Ectodermal cell (in vitro differentiated cells): ENCODE data around the gene FA2H.

Source experiments
- H3K27ac ChIP-seq: 2 replicates; pipeline ENCODE4 v1.7.0; 2013; ENCODE audit warnings: mild to moderate bottlenecking, low read depth, low read length; ENCODE audit not compliant: insufficient read depth, poor library complexity, severe bottlenecking
- H3K27me3 ChIP-seq: 2 replicates; pipeline ENCODE4 v1.7.0; 2013; ENCODE audit warnings: mild to moderate bottlenecking, low read length; ENCODE audit not compliant: insufficient read depth, control insufficient read depth, poor library complexity, severe bottlenecking
- H3K36me3 ChIP-seq: one replicate; pipeline ENCODE4 v1.7.0; 2013; ENCODE audit warnings: low read length; ENCODE audit not compliant: control insufficient read depth, insufficient read depth
- H3K4me1 ChIP-seq: one replicate; pipeline ENCODE4 v1.7.0; 2013; ENCODE audit warnings: low read length; ENCODE audit not compliant: control insufficient read depth, insufficient read depth
- H3K4me3 ChIP-seq: 2 replicates; pipeline ENCODE4 v1.7.0; 2013; ENCODE audit warnings: low read depth, low read length, control low read depth; ENCODE audit not compliant: insufficient read depth
- H3K9me3 ChIP-seq: 2 replicates; pipeline ENCODE4 v1.7.0; 2013; ENCODE audit warnings: mild to moderate bottlenecking, low read length, moderate library complexity; ENCODE audit not compliant: control insufficient read depth
- WGBS, 2 experiments: methylation state at CpG; one replicate each; pipeline ENCODE4 v1.1.7; 2013; ENCODE audit warnings: missing lambda C conversion rate in 2 of 2; 5-methylcytosine and 5-hydroxymethylcytosine counted together

Gene FA2H

GRCh38 chr16:74745109-74745615 is 29.5 kb downstream of the FA2H start:
- no peak overlapping the region for H3K27ac ChIP-seq
- 91 to 93% methylated on average over 10 of the region's 10 CpGs for WGBS, 2 experiments
- no peak overlapping the region for H3K4me3 ChIP-seq
- H3K4me1 ChIP-seq: peaks cover 29% of the 10 kb centered on the region
- H3K36me3 ChIP-seq: no peaks in the 10 kb centered on the region
- no peaks in the 10 kb centered on the region for H3K9me3 ChIP-seq
- H3K27me3 ChIP-seq: no peaks in the 10 kb centered on the region

GRCh38 chr16:74744566-74744965 is 30.1 kb downstream of the FA2H start:
- Histone ChIP-seq H3K4me1 (peaks cover 27% of the 10 kb centered on the region), H3K27ac (no peak overlapping the region), H3K9me3 (no peaks in the 10 kb centered on the region), H3K4me3 (no peak overlapping the region), H3K27me3 (no peaks in the 10 kb centered on the region), H3K36me3 (no peaks in the 10 kb centered on the region)
- WGBS, 2 experiments: 94 to 98% methylated on average over 4 of the region's 4 CpGs

- H3K4me3 ChIP-seq: no peak overlapping the region
- H3K27me3 ChIP-seq: no peaks in the 10 kb centered on the region
- H3K36me3 ChIP-seq: no peaks in the 10 kb centered on the region
- peaks cover 25% of the 10 kb centered on the region for H3K4me1 ChIP-seq
- H3K9me3 ChIP-seq: no peaks in the 10 kb centered on the region
- WGBS, 2 experiments: 89% methylated on average over 15 of the region's 15 CpGs
- no peak overlapping the region for H3K27ac ChIP-seq
Measured at GRCh38 chr16:74743668-74744299, 30.8 kb downstream of the FA2H start.

- Histone ChIP-seq H3K9me3 (no peaks in the 10 kb centered on the region), H3K36me3 (no peaks in the 10 kb centered on the region), H3K4me3 (no peak overlapping the region), H3K4me1 (peaks cover 26% of the 10 kb centered on the region), H3K27ac (no peak overlapping the region), H3K27me3 (no peaks in the 10 kb centered on the region)
- WGBS, 2 experiments: 74 to 83% methylated on average over 8 of the region's 8 CpGs
Measured at GRCh38 chr16:74743045-74743667, 31.5 kb downstream of the FA2H start.

- H3K27ac ChIP-seq: no peak overlapping the region
- H3K9me3 ChIP-seq: no peaks in the 10 kb centered on the region
- 62 to 70% methylated on average over 10 of the region's 10 CpGs for WGBS, 2 experiments
- H3K36me3 ChIP-seq: no peaks in the 10 kb centered on the region
- H3K27me3 ChIP-seq: no peaks in the 10 kb centered on the region
- no peak overlapping the region for H3K4me3 ChIP-seq
- H3K4me1 ChIP-seq: peaks cover 30% of the 10 kb centered on the region
Measured at GRCh38 chr16:74742051-74742481, 32.6 kb downstream of the FA2H start.

- Histone ChIP-seq H3K4me3 (no peak overlapping the region), H3K9me3 (no peaks in the 10 kb centered on the region), H3K27me3 (no peaks in the 10 kb centered on the region), H3K36me3 (no peaks in the 10 kb centered on the region), H3K27ac (no peak overlapping the region), H3K4me1 (peaks cover 35% of the 10 kb centered on the region)
- 92% methylated on average over 13 of the region's 13 CpGs for WGBS, 2 experiments
Measured at GRCh38 chr16:74740795-74741304, 33.8 kb downstream of the FA2H start.

GRCh38 chr16:74739275-74739674 is 35.3 kb downstream of the FA2H start:
- H3K4me3 ChIP-seq: no peak overlapping the region
- whole genome bisulfite sequencing, 2 experiments: 86 to 87% methylated on average over 6 of the region's 6 CpGs

GRCh38 chr16:74738816-74739215 is 35.8 kb downstream of the FA2H start:
- Histone ChIP-seq H3K4me1 (peaks cover 52% of the 10 kb centered on the region), H3K36me3 (no peaks in the 10 kb centered on the region), H3K9me3 (no peaks in the 10 kb centered on the region), H3K27me3 (no peaks in the 10 kb centered on the region), H3K4me3 (no peak overlapping the region), H3K27ac (no peak overlapping the region)
- 93 to 96% methylated on average over 11 of the region's 11 CpGs for WGBS, 2 experiments

More at GRCh38 chr16:74739275-74739674, 35.3 kb downstream of the FA2H start:
- no peaks in the 10 kb centered on the region for H3K9me3 ChIP-seq
- H3K36me3 ChIP-seq: no peaks in the 10 kb centered on the region
- no peaks in the 10 kb centered on the region for H3K27me3 ChIP-seq
- H3K4me1 ChIP-seq: peaks cover 47% of the 10 kb centered on the region
- no peak overlapping the region for H3K27ac ChIP-seq

GRCh38 chr16:74738113-74738541 is 36.5 kb downstream of the FA2H start:
- Histone ChIP-seq H3K4me1 (peaks cover 49% of the 10 kb centered on the region), H3K27ac (no peak overlapping the region), H3K36me3 (no peaks in the 10 kb centered on the region), H3K9me3 (no peaks in the 10 kb centered on the region), H3K27me3 (no peaks in the 10 kb centered on the region), H3K4me3 (no peak overlapping the region)
- 53 to 55% methylated on average over 10 of the region's 10 CpGs for WGBS, 2 experiments

- Histone ChIP-seq H3K27ac (no peak overlapping the region), H3K36me3 (no peaks in the 10 kb centered on the region)
Measured at GRCh38 chr16:74737521-74737920, 37.1 kb downstream of the FA2H start.

More at GRCh38 chr16:74737521-74737920, 37.1 kb downstream of the FA2H start:
- Histone ChIP-seq H3K4me3 (no peak overlapping the region), H3K27me3 (no peaks in the 10 kb centered on the region), H3K9me3 (no peaks in the 10 kb centered on the region), H3K4me1 (peaks cover 46% of the 10 kb centered on the region)
- WGBS, 2 experiments: 81 to 86% methylated on average over 6 of the region's 6 CpGs
